HG03439 (cell line): ENCODE measurements around the gene LRRC3.
"Not testable (repeated sequence)": the region's sequence is repeated elsewhere in the genome, so short reads cannot be mapped to it uniquely, and the experiment has no call there.

Source experiments
- ATAC-seq: cut with Tn5 transposase; IDR thresholded peaks from one replicate; pipeline ENCODE4 v1.9.1; 2021; ENCODE audit warnings: mild to moderate bottlenecking, moderate library complexity; ENCODE audit not compliant: unreplicated experiment

The LRRC3 gene

DNA sequence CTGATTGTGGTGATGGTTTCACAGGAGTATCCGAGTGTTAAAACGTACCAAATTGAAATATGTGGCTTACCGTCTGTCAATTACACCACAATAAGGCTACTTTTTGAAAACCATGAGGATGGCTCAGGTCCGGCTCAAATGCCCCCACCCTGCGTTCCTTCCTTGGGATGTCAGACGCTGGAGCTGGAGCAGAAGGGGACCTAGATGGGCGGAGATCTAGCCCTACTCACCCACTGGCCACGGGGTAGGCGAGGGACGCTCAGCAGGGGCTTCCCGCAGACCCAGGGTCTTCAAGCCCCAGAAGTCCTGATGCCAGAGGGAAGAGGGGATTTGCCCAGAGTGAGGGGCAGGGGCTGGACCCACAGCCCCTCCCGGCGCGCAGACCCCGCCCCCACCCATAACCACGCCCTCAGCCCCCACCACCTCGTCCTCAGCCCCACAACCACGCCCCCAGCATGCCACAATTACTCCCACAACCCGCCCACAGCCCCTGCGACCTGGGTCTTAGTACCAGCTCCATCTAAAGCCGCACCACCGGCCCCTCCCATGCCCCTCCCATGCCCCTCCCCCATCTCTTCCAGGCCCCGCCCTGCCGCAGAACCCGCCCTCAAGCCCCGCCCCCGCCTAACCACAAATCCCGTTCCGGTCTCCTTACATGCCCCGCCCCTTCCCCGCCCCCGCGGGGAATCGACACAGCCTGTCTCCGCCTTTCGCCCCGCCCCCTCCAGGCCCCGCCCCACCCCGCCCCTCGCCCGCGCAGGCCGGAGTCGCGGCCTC is at the start of gene LRRC3:
TSS of gene LRRC3 (plus strand) at position 764 of the 777 bp plus-strand sequence. CDS start 1,135 bp downstream, outside the sequence.
- no peak for ATAC-seq

GRCh38 chr21:44405948-44406872 is 49.1 kb upstream of the LRRC3 start:
- no peak for ATAC-seq

DNA sequence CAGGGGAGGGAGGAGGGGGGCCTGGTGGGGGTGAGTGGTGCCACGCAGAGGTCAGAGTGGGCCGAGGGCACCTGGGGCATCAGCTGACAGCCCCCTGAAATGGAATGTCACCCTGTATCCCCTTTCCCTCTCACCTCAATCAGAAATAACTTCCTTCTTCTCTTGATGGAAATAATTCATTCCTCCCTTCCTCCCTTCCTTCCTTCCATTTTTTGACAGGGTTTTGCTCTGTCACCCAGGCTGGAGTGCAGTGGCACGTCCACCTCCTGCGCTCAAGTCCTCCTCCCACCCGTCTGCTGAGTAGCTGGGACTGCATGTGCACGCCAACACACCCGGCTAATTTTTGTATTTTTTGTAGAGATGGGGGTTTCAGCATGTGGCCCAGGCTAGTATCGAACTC is 48.4 kb upstream of the LRRC3 start:
- no peak for ATAC-seq

DNA sequence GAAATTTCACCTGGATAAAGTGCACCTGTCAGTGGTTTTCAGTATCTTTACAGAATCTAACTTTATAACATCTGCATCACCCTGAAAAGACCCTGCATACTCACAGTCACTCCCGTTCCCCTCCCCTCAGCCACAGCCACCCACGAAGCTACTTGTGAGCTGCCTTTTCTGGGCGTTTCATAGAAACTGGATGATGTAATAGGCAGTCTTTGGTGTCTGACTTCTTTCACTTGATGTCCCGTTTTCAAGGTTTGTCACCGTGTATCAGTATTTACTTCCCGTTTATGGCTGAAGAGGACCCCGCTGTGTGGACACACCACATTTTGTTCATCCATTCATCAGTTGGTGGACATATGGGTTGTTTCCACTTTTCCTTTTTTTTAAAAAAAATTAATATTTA is 47.8 kb upstream of the LRRC3 start:
- ATAC-seq = no peak

DNA sequence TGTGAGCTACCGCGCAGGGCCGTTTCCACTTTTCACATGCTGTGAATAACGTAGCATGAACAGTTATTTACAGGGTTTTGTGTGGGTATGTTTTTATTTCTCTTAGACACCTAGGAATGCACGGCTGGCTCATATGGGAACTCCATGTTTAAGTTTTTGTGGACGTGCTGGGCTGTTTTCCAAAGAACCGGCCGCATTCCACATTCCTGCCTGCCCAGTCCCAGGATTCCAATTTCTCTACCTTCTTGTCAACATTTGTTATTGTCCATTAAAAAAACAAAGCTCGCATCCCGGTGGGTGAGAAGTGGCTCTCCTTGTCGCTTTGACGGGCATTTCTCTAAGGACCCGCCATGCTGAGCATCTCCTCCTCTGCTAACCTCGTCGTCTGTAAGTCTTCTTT is 47.1 kb upstream of the LRRC3 start:
- no peak for ATAC-seq

GRCh38 chr21:44413566-44414290 is 41.6 kb upstream of the LRRC3 start:
- no peak for ATAC-seq

DNA sequence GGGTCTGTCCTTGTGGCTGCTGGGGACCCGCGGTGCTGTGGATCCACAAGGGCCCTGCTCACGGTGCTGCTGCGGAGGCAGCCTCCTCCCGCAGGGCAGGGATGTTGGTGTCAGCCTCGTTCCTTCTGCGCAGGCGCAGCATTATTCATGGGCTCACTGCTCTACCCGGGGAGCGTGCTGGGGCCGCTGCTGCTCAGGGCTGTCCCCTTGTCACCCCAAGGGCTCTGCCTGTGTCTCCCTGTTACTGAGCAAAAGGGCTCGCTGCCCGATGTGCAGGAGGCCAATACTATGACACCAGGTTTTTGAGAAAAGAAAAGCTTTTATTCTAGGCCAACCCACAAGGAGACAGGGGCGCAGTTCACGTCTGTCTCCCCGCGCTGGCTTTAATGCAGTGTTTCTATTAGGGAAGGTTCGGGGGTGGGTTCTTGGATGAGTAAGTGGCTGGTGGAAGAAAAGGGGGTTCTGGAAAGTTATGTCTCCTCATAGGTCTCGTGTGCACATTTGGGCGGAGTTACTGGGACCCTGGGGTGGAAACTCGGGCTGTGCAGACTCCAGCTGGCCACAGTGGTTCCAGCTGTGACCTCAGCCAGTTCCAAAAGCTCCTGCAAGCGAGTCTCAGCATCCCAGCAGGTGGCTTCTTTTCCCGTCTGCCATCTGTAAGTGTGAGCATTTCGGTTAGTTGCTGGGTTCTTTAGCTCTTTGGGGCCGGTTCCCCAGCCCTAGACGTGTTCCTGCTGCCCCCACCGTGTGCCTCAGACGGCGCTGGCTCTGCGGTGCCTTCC is 40.8 kb upstream of the LRRC3 start:
- ATAC-seq = no peak

DNA sequence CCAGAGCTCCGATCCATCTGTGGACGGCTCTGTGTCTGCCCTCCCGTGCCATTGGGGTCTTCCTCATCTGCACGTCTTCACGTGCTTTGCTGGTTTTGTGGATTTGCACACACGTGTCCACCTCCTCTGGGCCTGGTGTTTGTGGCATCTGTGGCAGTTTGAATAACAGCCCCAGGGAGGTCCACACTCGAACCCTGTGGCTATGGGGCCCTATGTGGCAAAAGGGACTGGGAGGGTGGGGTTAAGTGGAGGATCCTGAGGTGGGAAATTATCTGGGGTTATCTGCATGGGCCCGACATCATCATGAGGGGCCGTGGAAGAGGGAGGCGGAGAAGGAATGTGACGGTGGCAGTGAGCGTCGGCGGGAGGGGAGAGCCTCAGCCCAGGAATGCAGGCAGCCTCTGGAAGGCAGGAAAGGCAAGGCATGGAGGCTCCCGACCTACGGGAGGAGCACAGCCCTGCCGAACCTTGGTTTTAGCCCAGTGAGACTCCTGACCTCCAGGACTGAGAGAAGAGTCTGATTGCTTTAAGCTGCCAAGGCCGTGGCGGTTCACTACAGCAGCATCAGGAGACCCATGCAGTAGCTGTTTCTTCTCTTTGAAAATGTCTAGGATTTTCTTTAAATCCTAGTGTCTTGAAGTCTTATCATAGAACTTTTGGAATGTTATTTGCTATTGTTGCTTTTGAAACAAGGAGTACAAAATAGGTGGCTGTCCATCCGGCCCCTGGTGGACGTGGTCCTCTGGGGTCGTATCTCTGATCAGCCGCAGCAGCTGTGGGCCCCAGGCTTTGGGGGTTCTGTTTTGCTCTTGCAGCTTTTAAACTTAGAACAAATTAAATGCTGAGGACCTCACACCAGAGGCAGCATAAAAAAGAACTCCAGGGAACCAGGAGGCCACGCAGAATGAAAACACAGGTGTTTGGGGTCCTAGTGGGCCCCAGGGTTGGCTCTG is 40.0 kb upstream of the LRRC3 start:
- no peak for ATAC-seq

DNA sequence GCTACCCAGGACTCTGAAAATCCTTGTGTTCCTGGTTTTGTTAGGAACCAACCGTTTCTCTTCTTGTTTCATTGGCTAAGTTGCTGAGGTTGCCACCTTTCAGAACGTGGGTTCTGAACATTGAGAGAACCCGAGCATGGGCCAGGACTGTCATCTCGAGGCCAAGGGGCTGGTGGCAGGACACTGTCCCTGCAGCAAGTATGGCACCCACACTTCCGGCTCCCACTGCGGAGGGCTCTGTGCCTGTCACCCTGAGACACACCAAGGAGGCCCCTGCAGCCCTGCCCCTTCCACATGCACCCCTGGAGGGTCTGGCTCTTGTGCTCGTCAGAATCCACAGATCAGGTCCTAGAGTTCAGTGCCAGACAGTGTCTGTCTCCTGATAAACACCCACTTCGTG is 39.1 kb upstream of the LRRC3 start:
- no peak for ATAC-seq

DNA sequence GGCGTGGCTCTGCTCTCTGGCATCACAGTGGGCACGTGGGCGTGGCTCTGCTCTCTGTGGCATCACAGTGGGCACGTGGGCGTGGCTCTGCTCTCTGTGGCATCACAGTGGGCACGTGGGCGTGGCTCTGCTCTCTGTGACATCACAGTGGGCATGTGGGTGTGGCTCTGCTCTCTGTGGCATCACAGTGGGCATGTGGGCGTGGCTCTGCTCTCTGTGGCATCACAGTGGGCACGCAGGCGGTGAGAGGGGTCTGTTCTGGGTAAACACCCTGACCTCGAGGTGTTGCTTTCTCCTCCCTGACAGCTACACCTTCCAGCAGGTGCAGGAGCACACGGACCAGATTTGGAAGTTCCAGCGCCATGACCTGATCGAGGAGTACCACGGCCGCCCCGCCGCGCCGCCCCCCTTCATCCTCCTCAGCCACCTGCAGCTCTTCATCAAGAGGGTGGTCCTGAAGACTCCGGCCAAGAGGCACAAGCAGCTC is 37.6 kb upstream of the LRRC3 start:
- ATAC-seq = not testable (repeated sequence)

DNA sequence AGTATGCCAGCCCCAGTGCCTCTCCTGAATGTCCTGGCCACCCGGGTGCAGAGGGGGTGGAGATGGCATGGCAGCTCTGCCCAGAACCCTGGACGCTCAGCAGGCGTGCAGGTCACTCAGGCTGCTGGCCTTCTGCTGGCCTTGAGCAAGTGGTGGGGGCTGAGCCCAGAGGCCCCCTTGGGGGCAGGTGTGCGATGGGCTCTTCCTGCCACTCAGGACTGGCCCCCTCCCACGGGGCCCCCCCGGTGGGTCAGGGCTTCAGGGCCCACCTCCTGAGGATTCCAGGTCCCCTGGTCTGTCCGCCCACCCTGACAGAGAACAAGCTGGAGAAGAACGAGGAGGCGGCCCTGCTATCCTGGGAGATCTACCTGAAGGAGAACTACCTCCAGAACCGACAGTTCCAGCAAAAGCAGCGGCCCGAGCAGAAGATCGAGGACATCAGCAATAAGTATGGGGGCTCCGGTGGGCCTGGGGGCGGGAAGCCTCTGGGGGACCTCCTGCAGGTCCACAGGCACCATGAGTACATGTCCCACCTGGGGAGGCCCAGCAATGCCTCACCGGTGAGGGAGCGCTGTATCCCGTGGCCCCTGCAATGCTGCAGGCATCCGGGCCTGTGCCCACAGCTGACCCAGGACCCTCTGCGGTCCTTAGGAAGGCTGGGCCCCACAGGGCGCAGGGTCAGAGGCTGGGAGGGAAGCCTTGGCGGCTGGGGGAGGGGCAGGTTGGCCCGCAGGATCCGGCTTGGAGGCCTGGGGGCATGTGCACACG is 37.0 kb upstream of the LRRC3 start:
- no peak for ATAC-seq

- ATAC-seq = no peak
Measured at GRCh38 chr21:44418876-44419230, 36.5 kb upstream of the LRRC3 start.

- no peak for ATAC-seq
Measured at GRCh38 chr21:44419679-44420078, 35.6 kb upstream of the LRRC3 start.

DNA sequence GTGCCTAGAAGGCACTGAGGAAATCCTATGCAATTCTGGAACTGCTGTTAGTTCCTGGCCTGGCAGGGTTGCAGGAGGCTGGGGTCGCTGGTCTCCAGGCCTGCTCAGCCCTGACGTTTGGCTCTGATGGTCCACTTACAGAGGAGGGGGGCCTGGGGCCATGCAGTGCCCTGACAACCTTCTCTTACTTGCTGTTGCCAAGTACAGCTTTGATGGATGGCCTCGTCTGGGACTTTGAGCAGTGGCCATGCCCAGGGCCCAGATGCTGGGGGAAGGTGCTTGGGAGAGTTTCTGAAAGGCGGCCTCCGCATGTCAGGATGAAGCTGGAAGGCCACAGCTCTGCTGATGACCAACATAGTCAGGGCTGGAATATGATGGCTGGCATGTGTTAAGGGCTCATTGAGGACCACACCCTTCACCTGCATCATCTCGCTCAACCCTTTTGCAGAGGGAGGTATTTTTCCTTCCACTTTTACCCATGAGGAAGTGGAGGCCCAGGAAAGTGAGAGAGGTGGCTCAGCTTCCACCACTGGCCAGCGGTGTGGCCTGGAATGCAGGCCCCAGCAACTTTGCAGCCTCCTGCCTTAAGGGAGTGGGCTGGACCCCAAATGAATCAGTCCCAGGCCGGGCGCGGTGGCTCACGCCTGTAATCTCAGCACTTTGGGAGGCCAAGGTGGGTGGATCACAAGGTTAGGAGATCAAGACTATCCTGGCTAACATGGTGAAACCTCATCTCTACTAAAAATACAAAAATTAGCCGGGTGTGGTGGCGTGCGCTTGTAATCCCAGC is 34.7 kb upstream of the LRRC3 start:
- no peak for ATAC-seq

DNA sequence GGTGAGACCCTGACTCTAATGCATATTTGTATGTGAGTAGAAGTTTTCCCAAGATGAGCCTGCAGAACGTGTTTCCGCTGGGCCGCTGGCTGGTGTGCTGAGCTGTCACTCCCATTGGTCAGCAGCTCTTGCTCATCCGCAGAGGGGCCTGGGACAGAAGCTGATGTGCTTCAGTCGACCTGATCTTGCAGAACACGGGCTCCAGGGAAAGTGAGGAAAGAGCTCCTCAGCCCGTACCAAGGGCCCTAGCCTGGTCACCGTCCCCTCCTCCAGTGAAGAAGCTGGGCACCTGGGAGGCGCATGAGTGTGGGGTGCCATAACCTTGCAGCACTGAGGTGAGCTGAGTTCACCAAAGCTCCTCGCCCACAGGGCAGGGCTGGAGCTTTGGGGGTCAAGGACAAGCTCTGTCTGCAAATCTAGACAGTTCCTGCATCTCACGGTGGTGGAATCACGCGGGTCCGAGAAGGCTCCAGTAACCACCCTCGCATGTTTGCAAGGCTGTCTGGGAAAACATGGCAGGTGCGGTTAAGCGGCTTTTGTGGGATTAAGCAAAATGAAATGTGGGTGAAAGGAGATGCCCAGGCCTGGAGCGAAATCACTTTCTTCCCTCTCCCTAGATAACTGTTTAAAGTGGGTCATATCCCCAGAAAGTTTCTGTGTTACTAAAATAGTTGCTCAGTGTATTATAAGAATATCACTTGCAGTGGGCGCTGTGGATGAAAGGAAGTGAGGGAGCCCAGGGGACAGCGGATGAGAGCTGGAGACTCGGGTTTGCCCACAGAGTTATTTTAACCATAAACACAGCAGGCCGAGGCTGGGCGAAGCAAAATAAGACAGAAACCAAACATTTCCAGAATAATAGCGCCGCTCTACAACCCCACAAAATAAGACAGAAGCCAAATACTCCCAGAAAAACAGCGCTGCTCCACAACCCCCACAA is 33.1 kb upstream of the LRRC3 start:
- no peak for ATAC-seq

- no peak for ATAC-seq
Measured at GRCh38 chr21:44423312-44423821, 31.9 kb upstream of the LRRC3 start.
